Measurements from ENCODE around the gene DVL1.

GRCh38 chr1:1298861-1299685, 50.1 kb downstream of the DVL1 start:
- TF ChIP-seq CTCF (IDR thresholded peaks at IDR 0.05; ENCODE audit: low read depth, low read length) (no peak), EZH2phosphoT487 (IDR thresholded peaks at IDR 0.05; ENCODE audit: low read depth) (no peak)

All from OCI-LY3 (cell line).